ENCODE measurements around the gene PIGV.
"Not testable (repeated sequence)": the region's sequence is repeated elsewhere in the genome, so short reads cannot be mapped to it uniquely, and the experiment has no call there.

PIGV gene

DNA sequence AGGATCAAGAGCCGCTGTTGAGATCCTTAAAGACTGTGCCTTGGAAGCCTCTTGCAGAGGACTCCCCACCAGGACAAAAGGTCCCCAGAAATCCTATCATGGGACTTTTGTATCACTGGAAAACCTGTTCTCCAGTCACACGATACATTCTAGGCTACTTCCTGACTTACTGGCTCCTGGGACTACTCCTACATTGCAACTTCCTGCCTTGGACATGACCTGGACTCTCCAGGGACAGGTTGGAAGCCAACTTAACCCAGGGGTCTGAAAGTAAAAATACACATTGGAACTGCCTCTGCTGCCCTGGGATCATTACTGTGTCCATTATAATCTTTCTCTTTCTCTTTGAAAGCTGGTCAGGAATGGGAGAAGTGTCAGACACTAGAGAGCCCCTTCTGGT, 9.9 kb downstream of the PIGV start:
- DNase-seq, result no peak

DNA sequence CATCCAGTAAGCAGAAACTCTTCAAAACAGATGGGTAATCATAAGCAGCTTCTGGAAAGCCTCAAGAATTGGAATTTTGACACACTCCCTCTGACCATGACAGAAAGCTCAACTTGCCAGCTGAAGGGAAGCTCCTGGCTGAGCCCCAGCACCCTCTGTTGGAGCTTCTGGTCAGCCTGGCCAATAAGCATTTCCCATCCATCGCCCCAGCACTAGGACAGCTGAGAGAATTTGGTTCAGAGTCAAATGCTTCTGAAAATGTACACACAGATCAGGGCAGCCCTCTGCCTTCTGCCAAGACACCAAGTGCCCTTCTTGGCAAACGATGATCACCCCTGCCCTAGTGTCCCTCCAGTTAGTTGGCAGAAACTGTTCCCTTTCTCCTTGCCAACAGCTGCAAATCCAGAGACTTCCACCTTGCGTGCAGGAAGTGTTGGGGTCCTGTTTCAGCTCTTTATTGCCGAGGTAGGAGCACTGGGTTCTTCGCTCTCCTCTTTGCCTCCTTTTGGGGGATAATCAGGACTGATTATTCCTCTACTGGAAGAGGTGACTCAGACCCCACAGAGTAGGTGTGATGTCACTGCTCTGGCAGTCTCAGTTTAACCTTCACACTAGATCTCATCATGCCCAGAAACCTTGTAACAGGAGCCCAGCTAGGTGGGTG, 11.9 kb downstream of the PIGV start:
- no peak for DNase-seq

DNA sequence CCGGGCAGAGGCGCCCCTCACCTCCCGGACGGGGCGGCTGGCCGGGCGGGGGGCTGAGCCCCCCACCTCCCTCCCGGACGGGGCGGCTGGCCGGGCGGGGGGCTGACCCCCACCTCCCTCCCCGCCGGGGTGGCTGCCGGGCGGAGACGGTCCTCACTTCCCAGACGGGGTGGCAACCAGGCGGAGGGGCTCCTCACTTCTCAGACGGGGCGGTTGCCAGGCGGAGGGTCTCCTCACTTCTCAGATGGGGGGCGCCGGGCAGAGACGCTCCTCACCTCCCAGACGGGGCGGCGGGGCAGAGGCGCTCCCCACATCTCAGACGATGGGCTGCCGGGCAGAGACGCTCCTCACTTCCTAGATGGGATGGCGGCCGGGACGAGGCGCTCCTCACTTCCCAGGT, 16.2 kb downstream of the PIGV start:
- DNase-seq, result not testable (repeated sequence)

DNA sequence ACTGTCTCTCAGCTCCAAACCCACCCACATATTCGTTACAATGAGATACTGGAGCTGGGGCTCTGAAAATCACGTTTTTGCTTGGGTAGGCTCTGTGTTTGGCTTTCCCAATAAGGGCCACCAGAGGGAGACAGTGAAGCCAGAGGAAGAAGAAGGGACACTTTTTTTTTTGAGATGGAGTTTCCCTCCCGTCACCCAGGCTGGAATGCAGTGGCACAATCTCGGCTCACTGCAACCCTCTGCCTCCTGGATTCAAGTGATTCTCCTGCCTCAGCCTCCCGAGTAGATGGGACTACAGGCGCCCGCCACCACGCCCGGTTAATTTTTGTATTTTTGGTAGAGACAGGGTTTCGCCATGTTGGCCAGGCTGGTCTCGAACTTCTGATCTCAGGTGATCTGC, 22.4 kb downstream of the PIGV start:
- DNase-seq, result not testable (repeated sequence)

DNA sequence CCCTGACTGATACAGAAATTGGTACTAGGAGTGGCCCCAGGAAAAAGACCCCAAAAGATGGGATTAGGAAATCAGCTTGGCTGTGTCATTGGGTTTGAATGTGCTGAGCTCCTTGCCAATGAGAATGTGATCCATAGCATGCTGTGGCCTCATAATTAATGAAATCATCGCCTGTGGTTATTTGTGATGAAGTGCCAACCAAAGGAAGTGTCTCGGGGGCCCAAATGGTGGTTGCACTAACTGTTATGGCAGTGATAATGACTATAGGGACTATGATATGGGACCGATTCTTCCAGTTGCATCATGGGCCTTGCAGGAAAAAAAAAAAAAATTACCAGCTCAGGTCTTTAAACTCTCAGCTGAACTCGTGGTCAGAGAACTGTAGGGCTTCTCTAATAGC, 23.3 kb downstream of the PIGV start:
- no peak for DNase-seq

DNA sequence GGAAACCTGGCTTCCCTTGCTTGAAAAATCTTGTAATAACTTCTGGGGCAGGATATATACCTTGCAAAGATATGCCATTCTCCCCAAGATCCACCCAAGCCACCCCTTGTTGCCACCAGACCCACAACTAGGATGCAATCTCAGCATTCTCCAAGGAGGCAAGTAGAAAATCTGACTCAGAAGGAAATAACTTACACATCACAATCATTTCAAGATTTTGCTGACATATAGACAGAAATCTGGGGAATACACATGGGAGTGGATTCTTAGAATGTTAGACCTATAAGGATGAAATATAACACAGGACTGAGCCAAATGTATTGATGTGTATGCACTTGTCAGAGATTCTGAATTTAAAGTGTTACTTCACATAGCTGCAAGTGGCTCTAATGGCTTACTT, 24.0 kb downstream of the PIGV start:
- DNase-seq, result no peak

DNA sequence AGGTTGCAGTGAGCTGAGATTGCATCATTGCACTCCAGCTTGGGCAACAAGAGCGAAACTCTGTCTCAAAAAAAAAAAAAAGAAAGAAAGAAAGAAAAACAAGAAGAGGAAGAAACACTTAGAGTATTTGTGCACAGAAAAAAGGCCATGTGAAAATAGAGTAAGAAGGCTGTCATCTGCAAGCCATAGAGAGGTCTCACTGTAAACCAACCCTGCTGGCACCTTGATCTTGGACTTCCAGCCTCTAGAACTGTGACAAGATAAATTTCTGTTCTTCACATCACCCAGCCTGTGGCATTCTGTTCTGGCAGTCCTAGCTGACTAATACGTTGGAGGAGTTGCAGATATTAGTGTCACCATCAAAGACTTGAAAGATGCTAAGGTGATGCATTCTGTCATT, 26.6 kb downstream of the PIGV start:
- no peak for DNase-seq

DNA sequence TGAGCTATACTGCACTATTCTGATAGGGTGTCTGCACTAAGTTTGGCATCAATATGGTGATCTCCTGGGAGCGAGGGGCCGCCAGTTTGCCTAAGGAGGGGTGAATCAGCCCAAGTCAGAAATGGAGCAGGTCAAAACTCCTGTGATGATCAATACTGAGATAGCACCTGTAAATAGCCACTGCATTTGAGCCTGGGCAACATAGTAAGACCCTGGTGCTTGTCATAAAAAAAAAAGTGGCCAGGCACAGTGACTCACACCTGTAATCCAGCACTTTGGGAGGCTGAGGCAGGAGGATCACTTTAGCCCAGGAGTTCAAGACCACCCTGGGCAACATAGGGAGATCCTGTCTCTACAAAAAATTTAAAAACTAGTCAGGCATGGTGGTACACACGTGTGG, 27.1 kb downstream of the PIGV start:
- no peak for DNase-seq

DNA sequence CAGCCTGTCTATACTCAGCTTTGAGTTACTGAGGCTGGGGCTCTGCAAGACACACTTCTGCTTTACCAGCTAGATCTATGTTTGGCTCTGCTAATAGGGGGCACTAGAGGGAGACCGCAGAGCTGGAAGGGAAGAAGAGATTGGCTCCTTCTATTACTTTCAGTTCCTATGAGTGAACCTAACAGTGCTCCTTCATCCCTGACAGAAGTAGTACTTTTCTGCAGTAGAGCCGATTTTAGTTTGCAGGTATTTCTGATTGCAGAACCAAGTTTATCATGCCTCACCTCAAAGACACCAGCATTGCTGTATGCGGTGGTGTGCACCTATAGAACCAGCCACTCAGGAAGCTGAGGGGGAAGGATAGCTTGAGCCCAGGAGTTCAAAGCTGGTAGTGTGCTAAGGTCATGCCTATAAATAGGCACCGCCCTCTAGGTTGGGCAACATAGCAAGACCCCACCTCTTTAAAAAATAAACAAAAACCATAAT, 33.1 kb downstream of the PIGV start:
- DNase-seq, result no peak

DNA sequence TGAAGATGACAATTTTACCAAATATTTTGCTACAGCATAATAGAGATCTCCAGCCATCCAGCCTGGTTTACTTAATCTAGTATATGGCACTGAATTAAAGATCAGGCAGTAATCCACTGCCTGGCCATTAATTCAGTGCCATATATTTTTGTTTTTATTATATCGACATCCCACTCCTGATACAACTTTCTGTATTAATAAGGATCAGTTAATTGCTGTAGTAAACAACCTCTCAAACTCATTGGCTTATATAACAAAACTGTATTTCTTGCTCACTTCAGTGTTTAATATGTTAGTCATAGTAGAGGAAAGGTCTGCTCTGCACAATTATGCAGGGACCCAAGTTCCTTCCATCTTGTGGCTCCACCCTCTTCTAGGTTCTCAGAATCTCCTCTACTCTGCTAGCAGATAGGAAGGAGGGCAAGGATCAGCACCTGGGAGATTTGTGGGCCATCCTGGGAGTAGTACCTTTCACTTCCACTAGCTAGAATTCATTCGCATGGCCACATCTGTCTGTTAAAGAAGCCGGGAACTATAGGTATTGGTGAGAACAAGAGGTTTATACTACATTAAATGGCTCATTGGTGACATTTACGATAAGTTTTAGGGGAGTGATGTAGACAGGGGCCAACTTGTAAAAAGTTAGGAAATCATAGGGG, 35.1 kb downstream of the PIGV start:
- no peak for DNase-seq

DNA sequence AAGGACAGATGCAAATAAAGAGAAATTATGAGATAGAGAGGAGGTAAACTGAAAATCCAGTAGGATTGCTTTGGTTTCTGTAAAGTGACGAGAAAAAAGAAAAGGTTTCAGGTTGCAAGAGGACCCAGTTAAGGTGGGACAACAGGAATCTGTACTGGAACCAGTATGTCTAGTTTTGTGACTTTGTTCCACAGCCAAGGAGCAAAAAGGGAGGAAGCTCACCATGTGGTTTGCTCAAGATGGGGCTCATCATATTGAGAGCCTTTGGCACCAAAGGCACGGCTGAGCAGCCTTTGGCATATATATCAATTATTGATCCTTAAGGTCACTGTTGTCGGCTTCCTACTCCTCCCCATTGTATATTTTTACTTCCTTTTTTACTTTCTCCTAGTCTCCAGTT, 37.0 kb downstream of the PIGV start:
- DNase-seq, result no peak

DNA sequence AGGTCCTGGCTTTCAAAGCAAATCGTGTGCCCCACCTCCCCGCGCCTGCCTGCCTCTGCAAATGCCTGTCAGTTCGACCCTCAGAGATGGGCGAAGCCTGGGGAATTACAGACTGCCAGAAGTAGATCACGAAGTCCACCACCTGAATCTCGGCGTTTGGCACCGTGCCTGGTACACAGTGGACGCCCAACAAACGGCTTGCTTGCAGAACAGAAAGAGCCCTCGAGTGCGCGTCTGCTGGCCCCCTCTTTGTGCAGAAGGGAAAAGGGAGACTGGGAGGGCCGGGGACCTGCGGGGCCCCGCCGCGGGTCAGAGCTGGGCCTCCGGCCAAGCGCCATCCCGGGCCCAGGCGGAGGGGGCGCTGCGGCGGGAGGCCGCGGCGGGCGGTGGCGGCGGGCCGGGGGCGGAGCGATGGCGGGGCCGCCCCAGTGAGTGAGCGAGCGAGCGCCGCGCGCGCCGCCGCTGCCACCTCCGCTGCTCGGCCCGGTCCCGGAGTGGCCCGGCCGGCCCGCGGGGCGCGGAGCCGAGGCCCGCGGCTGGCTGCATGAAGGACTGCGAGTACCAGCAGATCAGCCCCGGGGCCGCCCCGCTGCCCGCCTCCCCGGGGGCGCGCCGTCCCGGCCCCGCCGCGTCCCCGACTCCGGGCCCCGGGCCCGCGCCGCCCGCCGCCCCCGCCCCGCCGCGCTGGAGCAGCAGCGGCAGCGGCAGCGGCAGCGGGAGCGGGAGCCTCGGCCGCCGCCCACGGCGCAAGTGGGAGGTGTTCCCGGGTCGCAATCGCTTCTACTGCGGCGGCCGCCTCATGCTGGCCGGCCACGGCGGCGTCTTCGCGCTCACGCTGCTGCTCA, 38.7 kb downstream of the PIGV start, which contains the start of gene ZDHHC18:
Gene ZDHHC18, plus strand, starts transcription at position 428 of the 845 bp plus-strand sequence. Its CDS starts 117 bp downstream, at position 545.
- DNase-seq, result no peak

DNA sequence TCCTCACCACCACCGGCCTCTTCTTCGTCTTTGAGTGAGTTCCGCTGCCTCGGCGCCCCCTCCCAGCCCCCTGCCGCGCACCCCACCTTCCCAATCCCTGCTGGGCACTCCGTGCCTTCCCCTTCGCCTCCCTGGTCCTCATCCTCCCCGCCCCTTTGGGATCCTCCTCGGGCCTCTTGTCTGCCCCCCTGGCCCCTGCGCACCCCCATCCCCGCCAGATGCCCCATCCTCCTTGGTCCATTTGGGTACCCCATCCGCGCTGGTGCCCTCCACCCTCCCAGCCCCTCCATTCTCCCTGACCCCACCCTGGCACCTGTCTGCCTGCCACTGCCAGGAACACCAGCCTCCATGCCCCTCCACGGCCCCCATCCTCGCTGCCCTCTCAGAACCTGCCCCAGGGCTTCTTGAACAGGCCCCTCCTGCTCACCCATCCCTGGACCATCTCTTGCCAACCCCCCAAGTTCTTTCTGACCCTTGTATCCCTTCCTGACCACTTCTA, 39.4 kb downstream of the PIGV start:
- no peak for DNase-seq

DNA sequence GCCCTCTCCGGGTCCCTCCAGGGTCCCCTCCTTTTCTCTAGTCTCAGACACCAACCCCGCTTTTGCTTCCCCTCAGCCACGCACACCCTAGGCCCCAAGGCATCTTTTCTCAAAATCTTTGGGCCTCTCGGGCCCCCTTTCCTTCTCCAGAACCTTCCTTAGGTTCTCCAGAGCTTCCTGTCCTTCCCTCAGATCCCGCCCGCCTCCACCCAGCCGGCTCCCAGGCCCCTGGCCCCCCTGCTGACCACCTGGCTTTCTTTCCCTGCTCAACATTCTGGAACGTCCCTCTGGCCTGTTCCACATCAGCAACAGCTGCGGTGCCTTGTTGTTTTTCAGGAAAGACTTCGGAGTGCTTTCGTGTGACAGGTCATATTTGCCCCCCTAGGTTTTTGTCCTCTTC, 39.9 kb downstream of the PIGV start:
- no peak for DNase-seq

DNA sequence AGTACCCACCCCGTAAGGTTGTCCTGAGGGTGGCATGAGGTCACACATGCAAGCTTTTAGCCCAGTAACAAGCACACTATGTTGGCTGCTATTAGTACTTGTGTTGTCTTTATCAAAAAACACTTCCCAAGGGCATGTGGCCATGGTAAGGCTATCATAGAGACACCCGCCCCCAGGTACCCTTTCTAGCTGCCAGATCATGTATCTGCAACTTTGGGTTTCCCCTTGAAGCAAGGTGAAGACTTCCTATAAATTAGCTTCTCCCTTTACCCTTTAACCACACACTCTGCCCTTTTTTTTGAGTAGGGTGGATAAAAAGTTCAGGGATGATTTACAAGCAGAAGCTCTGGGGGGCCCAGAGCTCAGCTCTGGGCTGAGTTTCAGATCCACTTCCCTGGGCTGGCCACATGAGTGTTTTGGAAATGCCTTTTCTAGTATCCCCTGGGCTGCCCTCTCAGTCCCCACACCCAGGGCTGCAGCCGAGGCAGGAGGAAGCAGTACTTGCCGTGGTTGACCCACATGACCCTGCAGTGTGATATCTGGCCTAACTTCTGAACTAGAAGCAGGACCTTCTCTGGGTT, 40.8 kb downstream of the PIGV start:
- DNase-seq, result no peak

DNA sequence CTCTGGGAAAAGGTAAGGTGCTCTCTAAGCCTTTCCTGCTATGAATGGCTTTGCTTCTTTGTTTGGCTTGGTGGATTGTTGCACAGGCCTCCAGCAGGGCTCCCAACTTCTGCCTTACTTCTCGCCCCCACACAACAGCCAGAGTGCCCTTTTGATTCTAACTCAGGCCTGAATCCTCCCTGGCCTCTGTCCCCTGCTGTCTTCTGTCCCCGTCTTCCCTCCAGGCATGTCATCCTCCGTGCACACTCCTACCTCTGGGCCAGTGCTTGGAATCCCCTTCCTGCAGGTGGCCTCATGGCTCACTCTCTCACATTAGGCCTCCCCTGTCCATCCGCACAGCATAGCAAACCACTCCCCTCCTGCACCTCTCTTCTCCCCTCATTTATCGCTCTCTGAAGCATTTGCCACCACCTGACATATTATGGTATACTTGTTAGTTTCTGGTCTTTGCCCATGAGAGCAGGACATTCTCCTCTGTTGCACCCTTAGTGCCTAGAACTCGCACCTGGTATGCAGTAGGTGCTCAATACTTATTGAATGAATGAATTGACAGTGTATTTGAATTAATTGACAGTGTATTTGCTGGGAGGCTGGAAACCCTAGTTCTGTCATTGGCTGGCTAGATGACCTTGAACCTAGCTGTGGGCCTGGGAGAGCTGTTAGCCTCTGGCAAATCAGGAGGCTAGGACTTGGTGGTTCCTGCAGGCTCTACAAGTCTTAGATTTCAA, 41.6 kb downstream of the PIGV start:
- no peak for DNase-seq

DNA sequence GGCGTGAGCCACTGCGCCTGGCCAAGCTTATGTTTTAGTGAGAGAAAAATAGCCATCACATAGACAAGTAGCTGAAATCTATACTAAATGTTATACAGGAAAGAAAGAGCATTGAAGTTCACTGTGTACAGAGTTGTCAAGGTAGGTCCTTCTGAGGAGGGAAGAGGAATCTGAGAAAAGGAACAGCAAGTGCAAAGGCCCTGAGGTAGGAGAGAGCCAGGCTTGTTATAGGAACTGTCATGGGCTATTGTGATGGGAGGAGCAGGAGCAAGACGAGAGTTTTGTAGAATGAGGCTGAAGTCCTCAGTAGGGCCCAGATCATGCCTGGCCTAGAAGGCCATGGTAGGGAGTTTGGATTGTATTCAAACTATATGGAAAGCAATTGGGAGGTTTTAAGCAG, 43.3 kb downstream of the PIGV start:
- DNase-seq, result no peak

DNA sequence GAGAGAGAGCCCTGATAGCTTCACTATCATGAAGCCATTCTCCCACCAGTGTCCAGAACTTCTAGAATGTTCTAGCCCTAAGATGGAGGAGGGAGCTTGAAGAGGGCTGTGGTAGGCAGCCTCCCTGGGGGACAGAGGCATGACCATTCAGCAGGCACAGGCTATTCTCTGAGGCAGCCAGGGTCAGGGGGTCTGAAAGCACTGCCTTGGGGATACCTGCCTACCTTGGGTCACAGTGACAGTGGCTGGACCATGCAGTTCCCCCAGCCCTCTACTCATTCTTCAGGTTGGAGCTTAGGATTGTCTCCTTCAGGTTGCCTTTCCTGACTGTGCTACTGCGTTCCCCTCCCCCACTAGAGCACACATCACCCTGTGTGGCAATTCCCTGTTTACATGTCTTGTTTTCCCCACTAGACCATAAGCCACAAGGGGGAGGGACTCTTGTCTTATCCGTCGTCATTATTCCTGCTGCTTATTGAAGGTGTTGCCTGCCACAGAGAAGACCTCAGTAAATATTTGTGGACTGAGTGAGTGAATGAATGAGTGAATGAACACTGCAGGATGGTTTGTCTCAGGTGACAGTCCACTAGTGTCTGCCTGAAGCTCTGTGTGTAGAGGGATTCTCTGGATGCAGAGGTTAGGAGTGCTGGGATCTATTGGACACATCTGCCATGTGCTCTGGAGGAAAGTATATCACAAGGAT, 43.9 kb downstream of the PIGV start:
- DNase-seq, result no peak

DNA sequence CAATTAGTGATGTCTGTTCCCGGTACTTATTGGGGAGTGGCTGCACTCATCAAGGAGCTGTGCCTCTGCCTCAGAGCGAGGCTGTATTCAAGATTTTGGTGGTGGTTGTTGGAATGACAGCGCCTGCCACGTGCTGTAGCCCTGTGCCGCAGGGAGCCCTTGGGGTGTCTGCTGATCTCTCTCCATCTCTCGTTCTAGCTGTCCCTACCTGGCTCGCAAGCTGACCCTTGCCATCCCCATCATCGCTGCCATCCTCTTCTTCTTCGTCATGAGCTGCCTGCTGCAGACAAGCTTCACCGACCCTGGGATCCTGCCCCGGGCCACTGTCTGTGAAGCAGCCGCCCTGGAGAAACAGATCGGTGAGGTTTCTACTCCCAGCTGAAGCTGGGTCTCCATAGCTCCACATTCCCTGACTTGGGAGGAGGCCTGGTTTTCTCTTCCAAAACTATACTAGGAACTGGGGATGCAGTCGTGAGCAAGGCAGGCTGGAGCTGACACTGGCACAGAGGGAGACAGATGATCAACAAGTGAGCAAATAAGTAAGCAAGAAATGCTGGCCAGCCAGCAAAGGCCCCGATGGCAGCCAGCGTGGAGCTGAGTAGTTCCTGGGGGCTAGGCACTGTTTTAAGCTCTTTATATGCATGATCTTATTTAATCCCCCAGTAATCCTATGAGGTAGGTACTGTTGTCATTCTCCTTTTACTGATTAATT, 44.7 kb downstream of the PIGV start:
- no peak for DNase-seq

DNA sequence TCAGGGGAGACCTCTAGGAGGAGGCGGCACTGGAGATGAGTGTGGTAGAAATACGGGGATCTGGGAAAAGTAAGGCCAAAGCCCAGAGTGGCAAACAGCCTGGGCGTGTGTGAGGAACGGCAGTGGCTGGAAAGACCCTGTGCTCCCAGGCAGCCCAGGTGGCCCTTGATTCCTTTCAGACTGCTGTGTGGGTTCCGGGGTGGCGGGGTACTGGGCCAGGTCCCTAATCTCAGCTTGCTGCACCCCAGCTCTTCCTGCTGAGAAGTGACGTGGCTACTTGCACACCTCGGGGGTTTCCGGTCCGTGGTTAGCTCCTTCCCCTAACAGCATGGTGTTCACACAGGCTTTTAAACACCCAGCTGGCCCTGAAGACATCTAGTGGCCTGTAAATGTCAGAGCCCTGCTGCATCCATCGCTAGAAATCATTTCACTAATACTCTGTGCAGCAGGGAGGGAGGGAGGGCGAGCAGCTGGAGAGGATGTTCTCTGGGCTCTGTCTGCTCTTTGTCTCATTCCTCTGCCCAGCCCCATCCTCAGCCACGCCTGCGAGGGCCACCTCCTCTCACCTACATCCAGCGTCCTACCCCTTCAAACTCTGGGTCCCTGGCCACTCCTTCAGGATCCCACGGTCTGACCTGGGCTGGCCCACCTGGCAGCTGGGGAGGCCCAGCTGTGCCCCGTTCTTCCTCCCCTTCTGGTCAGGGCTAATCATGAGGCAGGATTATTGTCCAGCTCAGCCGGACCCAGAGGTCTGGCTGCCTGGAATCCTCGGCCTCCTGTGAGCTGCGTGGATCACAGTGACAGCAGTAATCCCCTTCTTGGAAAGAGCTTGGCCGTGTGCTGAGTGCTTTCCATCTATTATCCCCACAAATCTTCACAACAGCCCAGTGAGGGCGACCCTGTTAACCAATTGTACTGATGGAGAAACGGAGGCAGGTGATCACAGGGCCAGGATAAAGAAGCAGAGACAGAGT, 46.0 kb downstream of the PIGV start:
- DNase-seq, result no peak
